Measurements from ENCODE around the gene CMPK1.

CMPK1 gene

GRCh38 chr1:47326271-47326670 lies 7.3 kb upstream of the CMPK1 start (continued):
- TF ChIP-seq, protein P1, sequence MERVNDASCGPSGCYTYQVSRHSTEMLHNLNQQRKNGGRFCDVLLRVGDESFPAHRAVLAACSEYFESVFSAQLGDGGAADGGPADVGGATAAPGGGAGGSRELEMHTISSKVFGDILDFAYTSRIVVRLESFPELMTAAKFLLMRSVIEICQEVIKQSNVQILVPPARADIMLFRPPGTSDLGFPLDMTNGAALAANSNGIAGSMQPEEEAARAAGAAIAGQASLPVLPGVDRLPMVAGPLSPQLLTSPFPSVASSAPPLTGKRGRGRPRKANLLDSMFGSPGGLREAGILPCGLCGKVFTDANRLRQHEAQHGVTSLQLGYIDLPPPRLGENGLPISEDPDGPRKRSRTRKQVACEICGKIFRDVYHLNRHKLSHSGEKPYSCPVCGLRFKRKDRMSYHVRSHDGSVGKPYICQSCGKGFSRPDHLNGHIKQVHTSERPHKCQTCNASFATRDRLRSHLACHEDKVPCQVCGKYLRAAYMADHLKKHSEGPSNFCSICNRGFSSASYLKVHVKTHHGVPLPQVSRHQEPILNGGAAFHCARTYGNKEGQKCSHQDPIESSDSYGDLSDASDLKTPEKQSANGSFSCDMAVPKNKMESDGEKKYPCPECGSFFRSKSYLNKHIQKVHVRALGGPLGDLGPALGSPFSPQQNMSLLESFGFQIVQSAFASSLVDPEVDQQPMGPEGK (CRISPR knock-in tag; IDR thresholded peaks at IDR 0.05; ENCODE audit: borderline replicate concordance): no peak

GRCh38 chr1:47328992-47329391 lies 4.6 kb upstream of the CMPK1 start:
- ATAC-seq: no peak
- no peak for TF ChIP-seq RARB (CRISPR knock-in tag; IDR thresholded peaks at IDR 0.05)
- TF ChIP-seq ARNTL (CRISPR knock-in tag; IDR thresholded peaks at IDR 0.05; ENCODE audit: borderline replicate concordance, low read depth): no peak
- no peak for TF ChIP-seq CREB5 (CRISPR knock-in tag; IDR thresholded peaks at IDR 0.05; ENCODE audit: low read depth)
- no peak for TF ChIP-seq CSDC2 (CRISPR knock-in tag; IDR thresholded peaks at IDR 0.05)
- no peak for TF ChIP-seq ZNF8 (CRISPR knock-in tag; IDR thresholded peaks at IDR 0.05)
- TF ChIP-seq TCF4 (CRISPR knock-in tag; IDR thresholded peaks at IDR 0.05; ENCODE audit: borderline replicate concordance): no peak
- no peak for TF ChIP-seq ZNF70 (CRISPR knock-in tag; IDR thresholded peaks at IDR 0.05)
- no peak for TF ChIP-seq ESRRG (CRISPR knock-in tag; IDR thresholded peaks at IDR 0.05)
- TF ChIP-seq ZFP3 (CRISPR knock-in tag; IDR thresholded peaks at IDR 0.05): no peak
- no peak for TF ChIP-seq TOX (CRISPR knock-in tag; IDR thresholded peaks at IDR 0.05; ENCODE audit: borderline replicate concordance)
- no peak for TF ChIP-seq BACH2 (CRISPR knock-in tag; IDR thresholded peaks at IDR 0.05; ENCODE audit: borderline replicate concordance)
- TF ChIP-seq POU6F1 (CRISPR knock-in tag; IDR thresholded peaks at IDR 0.05; ENCODE audit: borderline replicate concordance, low read depth): no peak
- no peak for TF ChIP-seq ZC3H10 (CRISPR knock-in tag; IDR thresholded peaks at IDR 0.05)

DNA sequence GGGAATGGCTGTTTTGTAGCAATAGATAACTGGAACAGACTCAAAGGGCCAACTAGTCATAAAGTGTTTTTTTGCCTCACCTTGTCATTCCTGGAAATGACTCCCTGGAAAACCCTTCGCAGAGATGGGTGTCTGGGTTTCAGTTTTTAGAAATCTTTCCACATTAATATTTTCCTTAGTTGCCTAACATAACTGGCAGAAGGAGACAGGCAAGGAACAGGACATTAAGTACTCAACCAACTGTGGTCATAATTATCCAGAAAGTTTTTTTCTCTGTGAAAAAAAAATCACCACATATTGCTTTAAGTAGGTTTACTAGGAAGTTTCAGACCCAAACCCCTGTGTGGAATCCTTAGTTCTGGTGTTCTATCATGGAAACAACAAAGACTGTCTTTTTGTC lies 3.4 kb upstream of the CMPK1 start:
- ATAC-seq: no peak
- TF ChIP-seq ARNTL (CRISPR knock-in tag; IDR thresholded peaks at IDR 0.05; ENCODE audit: borderline replicate concordance, low read depth) (no peak), ZFP3 (CRISPR knock-in tag; IDR thresholded peaks at IDR 0.05) (no peak), POU6F1 (CRISPR knock-in tag; IDR thresholded peaks at IDR 0.05; ENCODE audit: borderline replicate concordance, low read depth) (no peak), TCF4 (CRISPR knock-in tag; IDR thresholded peaks at IDR 0.05; ENCODE audit: borderline replicate concordance) (no peak), TOX (CRISPR knock-in tag; IDR thresholded peaks at IDR 0.05; ENCODE audit: borderline replicate concordance) (no peak), RARB (CRISPR knock-in tag; IDR thresholded peaks at IDR 0.05) (no peak), ISL1 (CRISPR knock-in tag; IDR thresholded peaks at IDR 0.05) (no peak), ZNF70 (CRISPR knock-in tag; IDR thresholded peaks at IDR 0.05) (no peak), ZNF8 (CRISPR knock-in tag; IDR thresholded peaks at IDR 0.05) (no peak)

- no peak for TF ChIP-seq ZNF8 (CRISPR knock-in tag; IDR thresholded peaks at IDR 0.05)
- no peak for TF ChIP-seq CREB5 (CRISPR knock-in tag; IDR thresholded peaks at IDR 0.05; ENCODE audit: low read depth)
- no peak for TF ChIP-seq ZFP3 (CRISPR knock-in tag; IDR thresholded peaks at IDR 0.05)
- TF ChIP-seq ZFP30 (CRISPR knock-in tag; IDR thresholded peaks at IDR 0.05): no peak
- no peak for TF ChIP-seq ESRRG (CRISPR knock-in tag; IDR thresholded peaks at IDR 0.05)
- no peak for TF ChIP-seq ARNTL (CRISPR knock-in tag; IDR thresholded peaks at IDR 0.05; ENCODE audit: borderline replicate concordance, low read depth)
- TF ChIP-seq, protein P1 (CRISPR knock-in tag; IDR thresholded peaks at IDR 0.05; ENCODE audit: borderline replicate concordance): no peak
- TF ChIP-seq ISL1 (CRISPR knock-in tag; IDR thresholded peaks at IDR 0.05): no peak
- TF ChIP-seq ZC3H10 (CRISPR knock-in tag; IDR thresholded peaks at IDR 0.05): no peak
- no peak for TF ChIP-seq GLIS3 (CRISPR knock-in tag; IDR thresholded peaks at IDR 0.05)
- no peak for TF ChIP-seq TOX (CRISPR knock-in tag; IDR thresholded peaks at IDR 0.05; ENCODE audit: borderline replicate concordance)
- no peak for TF ChIP-seq TCF4 (CRISPR knock-in tag; IDR thresholded peaks at IDR 0.05; ENCODE audit: borderline replicate concordance)
- TF ChIP-seq ZNF70 (CRISPR knock-in tag; IDR thresholded peaks at IDR 0.05): no peak
- ATAC-seq: no peak
These were observed 1.7 kb upstream of the CMPK1 start for GRCh38 chr1:47331875-47332274.
